ENCODE data around the gene OSCP1. TPM values are rescaled to one million over a fixed set of nuclear protein-coding genes. Genes with fewer than 3 reads are reported as not detected.

OSCP1 gene
- total RNA-seq, 6 experiments from 2014 or later, result 6.0 to 11.0 (median 7.2) TPM

GRCh38 chr1:36425791-36426190, 24.5 kb downstream of the OSCP1 start:
- peaks cover 13% of the 10 kb centered on the region for H3K4me1 Mint-ChIP-seq (ENCODE audit: low read depth)
- H3K36me3 Mint-ChIP-seq (ENCODE audit: low read depth), result peaks cover under 1% of the 10 kb centered on the region; the same call in 1 of the 2 replicates
- no peaks in the 10 kb centered on the region for H3K9me3 Mint-ChIP-seq
- peaks cover 2% of the 10 kb centered on the region; the same call in 1 of the 2 replicates for H3K27me3 Mint-ChIP-seq (ENCODE audit: insufficient read depth)
- H3K4me3 Mint-ChIP-seq, result no peak overlapping the region
- TF ChIP-seq CTCF (IDR thresholded peaks at IDR 0.05), result no peak
- H3K27ac Mint-ChIP-seq, result no peak overlapping the region
- no peak for DNase-seq

GRCh38 chr1:36421649-36422048, 28.6 kb downstream of the OSCP1 start:
- peaks cover 21% of the 10 kb centered on the region for H3K4me1 Mint-ChIP-seq (ENCODE audit: low read depth)
- H3K36me3 Mint-ChIP-seq (ENCODE audit: low read depth), result no peaks in the 10 kb centered on the region
- H3K27me3 Mint-ChIP-seq (ENCODE audit: insufficient read depth), result peaks cover 4% of the 10 kb centered on the region; the same call in 1 of the 2 replicates
- H3K9me3 Mint-ChIP-seq, result no peaks in the 10 kb centered on the region
- DNase-seq, result no peak
- H3K4me3 Mint-ChIP-seq, result no peak overlapping the region
- peak overlapping the region; percentile 84; the same call in 1 of the 2 replicates for H3K27ac Mint-ChIP-seq
- no peak for TF ChIP-seq CTCF (IDR thresholded peaks at IDR 0.05)

- peak overlapping the region; percentile 5; the same call in 1 of the 2 replicates for H3K4me3 Mint-ChIP-seq
- H3K9me3 Mint-ChIP-seq, result no peaks in the 10 kb centered on the region
- no peaks in the 10 kb centered on the region for H3K36me3 Mint-ChIP-seq (ENCODE audit: low read depth)
- DNase-seq, result peak; percentile 77
- peaks cover 18% of the 10 kb centered on the region for H3K4me1 Mint-ChIP-seq (ENCODE audit: low read depth)
- H3K27me3 Mint-ChIP-seq (ENCODE audit: insufficient read depth), result peaks cover 4% of the 10 kb centered on the region; the same call in 1 of the 2 replicates
- peak overlapping the region; percentile 84 for H3K27ac Mint-ChIP-seq
- peak; percentile 97 for TF ChIP-seq CTCF (IDR thresholded peaks at IDR 0.05)
Measured at GRCh38 chr1:36420836-36421317, 29.4 kb downstream of the OSCP1 start.

GRCh38 chr1:36420409-36420808, 29.8 kb downstream of the OSCP1 start:
- Mint-ChIP-seq H3K4me1 (ENCODE audit: low read depth) (peaks cover 15% of the 10 kb centered on the region), H3K4me3 (peak overlapping the region; percentile 5; the same call in 1 of the 2 replicates), H3K27ac (peak overlapping the region; percentile 84), H3K27me3 (ENCODE audit: insufficient read depth) (peaks cover 4% of the 10 kb centered on the region; the same call in 1 of the 2 replicates), H3K9me3 (no peaks in the 10 kb centered on the region), H3K36me3 (ENCODE audit: low read depth) (no peaks in the 10 kb centered on the region)
- DNase-seq, result no peak
- TF ChIP-seq CTCF (IDR thresholded peaks at IDR 0.05), result no peak

- Mint-ChIP-seq H3K27me3 (ENCODE audit: insufficient read depth) (peaks cover 4% of the 10 kb centered on the region; the same call in 1 of the 2 replicates), H3K9me3 (no peaks in the 10 kb centered on the region), H3K4me1 (ENCODE audit: low read depth) (peaks cover 15% of the 10 kb centered on the region), H3K36me3 (ENCODE audit: low read depth) (no peaks in the 10 kb centered on the region), H3K4me3 (no peak overlapping the region), H3K27ac (no peak overlapping the region)
- no peak for TF ChIP-seq CTCF (IDR thresholded peaks at IDR 0.05)
- no peak for DNase-seq
Measured at GRCh38 chr1:36419569-36419968, 30.7 kb downstream of the OSCP1 start.

All from HFFc6 (cell line).